ENCODE data around the gene EEF1A2. TPM values are rescaled to one million over a fixed set of nuclear protein-coding genes. Genes with fewer than 3 reads are reported as not detected.

Gene EEF1A2
- total RNA-seq, 2 donors from 2014 or later = 2.4 TPM; not detected in 1

GRCh38 chr20:63494420-63495166 lies 4.3 kb downstream of the EEF1A2 start:
- Histone ChIP-seq H3K9me3 (no peaks in the 10 kb centered on the region), H3K36me3 (no peaks in the 10 kb centered on the region), H3K27me3 (replicated peaks; ENCODE audit: insufficient read depth) (no peaks in the 10 kb centered on the region), H3K4me1 (ENCODE audit: control insufficient read depth in 1 of 2, low read depth in 2 of 2) (peaks cover 5 to 23% of the 10 kb centered on the region in 2 donors), H3K27ac (no peak overlapping the region), H3K4me3 (no peak overlapping the region)
- no peak for ATAC-seq (ENCODE audit: insufficient number of reproducible peaks, low FRiP score, low read depth)
- no peak for DNase-seq (ENCODE audit: low spot score)
- TF ChIP-seq CTCF (IDR thresholded peaks at IDR 0.05) = no peak

- no peaks in the 10 kb centered on the region for H3K9me3 ChIP-seq
- H3K27ac ChIP-seq = no peak overlapping the region
- no peak for TF ChIP-seq CTCF (IDR thresholded peaks at IDR 0.05)
- no peaks in the 10 kb centered on the region for H3K36me3 ChIP-seq
- ATAC-seq (ENCODE audit: insufficient number of reproducible peaks, low FRiP score, low read depth) (no peak), DNase-seq (ENCODE audit: low spot score) (no peak)
- peaks cover 5 to 19% of the 10 kb centered on the region in 2 donors for H3K4me1 ChIP-seq (ENCODE audit: control insufficient read depth in 1 of 2, low read depth in 2 of 2)
- no peaks in the 10 kb centered on the region for H3K27me3 ChIP-seq (replicated peaks; ENCODE audit: insufficient read depth)
- H3K4me3 ChIP-seq = no peak overlapping the region
Observed at GRCh38 chr20:63494084-63494419, 4.8 kb downstream of the EEF1A2 start.

GRCh38 chr20:63493563-63494020 lies 5.3 kb downstream of the EEF1A2 start:
- DNase-seq (ENCODE audit: low spot score) (no peak), ATAC-seq (ENCODE audit: insufficient number of reproducible peaks, low FRiP score, low read depth) (no peak)
- Histone ChIP-seq H3K9me3 (no peaks in the 10 kb centered on the region), H3K27ac (no peak overlapping the region), H3K4me3 (no peak overlapping the region), H3K27me3 (replicated peaks; ENCODE audit: insufficient read depth) (no peaks in the 10 kb centered on the region), H3K36me3 (no peaks in the 10 kb centered on the region), H3K4me1 (ENCODE audit: control insufficient read depth in 1 of 2, low read depth in 2 of 2) (peaks cover 5 to 19% of the 10 kb centered on the region in 2 donors)
- TF ChIP-seq CTCF (IDR thresholded peaks at IDR 0.05) = no peak

GRCh38 chr20:63492982-63493381 lies 5.9 kb downstream of the EEF1A2 start:
- Histone ChIP-seq H3K27ac (no peak overlapping the region), H3K9me3 (no peaks in the 10 kb centered on the region), H3K27me3 (replicated peaks; ENCODE audit: insufficient read depth) (no peaks in the 10 kb centered on the region), H3K4me3 (no peak overlapping the region), H3K4me1 (ENCODE audit: control insufficient read depth in 1 of 2, low read depth in 2 of 2) (peaks cover under 1 to 15% of the 10 kb centered on the region in 2 donors), H3K36me3 (no peaks in the 10 kb centered on the region)
- no peak for ATAC-seq (ENCODE audit: insufficient number of reproducible peaks, low FRiP score, low read depth)
- DNase-seq (ENCODE audit: low spot score) = no peak
- TF ChIP-seq CTCF (IDR thresholded peaks at IDR 0.05) = no peak

GRCh38 chr20:63492518-63492917 lies 6.4 kb downstream of the EEF1A2 start:
- Histone ChIP-seq H3K4me1 (ENCODE audit: control insufficient read depth in 1 of 2, low read depth in 2 of 2) (peaks cover 0 to 11% of the 10 kb centered on the region in 2 donors), H3K4me3 (no peak overlapping the region), H3K27me3 (replicated peaks; ENCODE audit: insufficient read depth) (peaks cover 4% of the 10 kb centered on the region), H3K9me3 (no peaks in the 10 kb centered on the region), H3K27ac (no peak overlapping the region), H3K36me3 (no peaks in the 10 kb centered on the region)
- no peak for TF ChIP-seq CTCF (IDR thresholded peaks at IDR 0.05)
- DNase-seq (ENCODE audit: low spot score) (no peak), ATAC-seq (ENCODE audit: insufficient number of reproducible peaks, low FRiP score, low read depth) (no peak)

All from thoracic aorta (tissue), 2 donors.